Hematopoietic multipotent progenitor cell treated with erythropoietin and hydrocortisone succinate and interleukin-3 and kit ligand, for 6 days (in vitro differentiated cells): ENCODE measurements around the gene ATP1A1.

Experiments used
- DNase-seq: peaks from one replicate; pipeline ENCODE4 v3.0.0-alpha.2; 2015

Gene ATP1A1

DNA sequence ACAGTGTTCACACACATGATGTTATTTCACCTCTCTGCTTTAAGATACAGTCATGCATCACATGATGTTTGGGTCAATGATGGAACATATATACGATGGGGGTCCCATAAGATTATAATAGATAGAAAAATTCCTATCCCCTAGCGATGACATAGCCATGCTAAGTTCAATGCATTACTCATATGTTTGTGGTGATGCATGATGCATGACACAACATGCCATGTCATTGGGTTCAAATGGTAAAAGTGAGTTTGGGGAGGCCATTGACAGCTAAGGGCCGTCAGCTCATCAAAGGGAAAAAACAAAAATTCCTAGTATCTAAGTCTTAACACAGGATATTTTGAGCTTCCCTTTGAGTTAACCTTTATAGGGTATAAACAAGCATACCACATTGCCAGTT lies 73.6 kb downstream of the ATP1A1 start:
- DNase-seq = no peak

DNA sequence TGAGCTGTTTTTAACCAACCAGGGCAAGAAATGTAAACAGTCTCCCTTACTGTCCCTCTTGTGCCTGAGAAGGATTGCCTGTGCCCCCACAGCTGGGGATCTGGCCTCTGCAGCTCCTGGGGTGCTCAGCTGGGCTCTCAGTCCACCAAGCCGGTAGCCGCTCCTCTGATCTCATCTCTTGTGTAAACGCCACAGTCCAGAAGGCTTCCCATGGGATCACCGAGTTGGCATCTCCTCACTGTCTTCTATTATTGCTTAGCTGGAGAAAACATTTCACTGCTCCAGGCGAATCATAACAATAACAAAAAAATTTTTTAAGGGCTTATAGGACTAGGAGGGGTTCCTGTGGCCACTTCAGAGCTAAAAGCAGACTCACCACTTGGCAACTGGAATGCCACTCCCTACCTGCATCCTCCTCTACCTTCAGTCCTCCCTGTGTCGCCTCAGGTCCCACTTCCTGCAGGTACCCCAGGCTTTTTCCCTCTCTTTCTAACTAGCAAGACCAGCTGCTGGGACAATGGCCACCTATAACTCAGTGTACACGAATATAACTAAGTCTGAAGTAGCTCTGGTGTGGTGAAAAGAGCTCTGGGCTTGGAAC lies 75.8 kb downstream of the ATP1A1 start:
- DNase-seq = no peak

- no peak for DNase-seq
Observed at GRCh38 chr1:116449578-116449977, 76.5 kb downstream of the ATP1A1 start.

GRCh38 chr1:116451702-116452101 lies 78.7 kb downstream of the ATP1A1 start:
- no peak for DNase-seq

- no peak for DNase-seq
Observed at GRCh38 chr1:116453481-116453880, 80.4 kb downstream of the ATP1A1 start.

GRCh38 chr1:116453906-116454305 lies 80.9 kb downstream of the ATP1A1 start:
- no peak for DNase-seq
